GM12878 (cell line): ENCODE results near the gene NOVA1. TPM values are rescaled to one million over a fixed set of nuclear protein-coding genes. Genes with fewer than 3 reads are reported as not detected.

Experiments used
- ATAC-seq: fragments of 200-7000 bp; cut with Tn5 transposase; 3 replicates; pipeline ENCODE4 v1.9.1; 2020; ENCODE audit warnings: mild to moderate bottlenecking, moderate library complexity
- BruUV-seq: library from RNA; stranded (reverse); fragments of 400-500 nt; replicated peaks from 2 replicates; lab custom pipeline; 2021; lab: Mats Ljungman, UMichigan
- CTCF ChIA-PET: fragments of 300-600 bp; sonication (Branson Sonifier 250); formaldehyde crosslinking; extraction: SDS; loops from one replicate; lab custom pipeline; 2021; ENCODE audit warnings: inconsistent platforms; lab: Yijun Ruan, JAX
- POLR2A ChIA-PET: fragments of 350-600 bp; formaldehyde crosslinking; extraction: SDS; loops from one replicate; lab custom pipeline; 2021; ENCODE audit warnings: inconsistent platforms; lab: Charles Lee
- RAD21 ChIA-PET: fragments of 300-600 bp; sonication (Branson Sonifier 250); formaldehyde crosslinking; loops from one replicate; lab custom pipeline; 2023; ENCODE audit warnings: antibody characterized with exemption; ENCODE audit not compliant: unreplicated experiment; lab: Charles Lee
- SMC1A ChIA-PET: fragments of 300-600 bp; sonication (Branson Sonifier 250); formaldehyde crosslinking; loops from one replicate; lab custom pipeline; 2023; ENCODE audit not compliant: unreplicated experiment, uncharacterized antibody; lab: Charles Lee
- DNase-seq: peaks from one replicate; pipeline ENCODE4 v3.0.0-alpha.2; 2011; ENCODE audit warnings: low read depth, low spot score
- FAIRE-seq: peaks from 3 replicates; lab custom pipeline; 2011; peaks lifted over from hg19 to GRCh38; lab: Jason Lieb, UNC
- H2AFZ ChIP-seq: 2 replicates; pipeline ENCODE4 v1.6.0; 2011; ENCODE audit warnings: low read depth, low read length, control low read depth; ENCODE audit not compliant: control insufficient read depth
- H3K27ac ChIP-seq: 2 replicates; pipeline ENCODE4 v1.5.1; 2011; ENCODE audit warnings: control low read depth; ENCODE audit not compliant: control insufficient read depth, insufficient read depth
- H3K27me3 ChIP-seq, 2 experiments: replicated peaks in 1 of 2; 2 replicates each; pipeline versions ENCODE4 v1.6.0 to v1.6.1; 2011; ENCODE audit warnings: low read length in 1 of 2; ENCODE audit not compliant: control insufficient read depth in 2 of 2, insufficient read depth in 2 of 2
- H3K36me3 ChIP-seq, 2 experiments: 2 replicates each; pipeline ENCODE4 v1.5.1; 2011; ENCODE audit warnings: low read length in 1 of 2; ENCODE audit not compliant: control insufficient read depth in 2 of 2, insufficient read depth in 2 of 2
- H3K4me1 ChIP-seq: 2 replicates; pipeline ENCODE4 v1.6.1; 2011; ENCODE audit warnings: mild to moderate bottlenecking, low read length, moderate library complexity, mixed read lengths; ENCODE audit not compliant: control insufficient read depth, insufficient read depth
- H3K4me2 ChIP-seq: 2 replicates; pipeline ENCODE4 v1.6.0; 2011; ENCODE audit warnings: control low read depth; ENCODE audit not compliant: control insufficient read depth, insufficient read depth
- H3K4me3 ChIP-seq: fragments of 200-600 bp; sonication (generic); 2 replicates; pipeline ENCODE4 v1.5.1; 2016
- H3K79me2 ChIP-seq: 2 replicates; pipeline ENCODE4 v1.6.0; 2011; ENCODE audit warnings: low read length; ENCODE audit not compliant: control insufficient read depth, insufficient read depth
- H3K9ac ChIP-seq: 2 replicates; pipeline ENCODE4 v1.8.0; 2011; ENCODE audit warnings: low read length, control low read depth, mixed read lengths; ENCODE audit not compliant: control insufficient read depth, insufficient read depth
- H3K9me3 ChIP-seq: replicated peaks from 3 replicates; pipeline ENCODE4 v1.5.1; 2011; ENCODE audit warnings: mild to moderate bottlenecking, low read length; ENCODE audit not compliant: control insufficient read depth, insufficient read depth
- H4K20me1 ChIP-seq: 2 replicates; pipeline ENCODE4 v1.6.0; 2011; ENCODE audit not compliant: control insufficient read depth, insufficient read depth
- BCLAF1 ChIP-seq: fragments of 450-650 bp; IDR thresholded peaks from 2 replicates; pipeline ENCODE4 v1.6.1; 2017; ENCODE audit warnings: antibody characterized with exemption, mild to moderate bottlenecking, moderate library complexity
- CEBPB ChIP-seq, 2 experiments: fragments of 150-350 bp in 1 of 2; IDR thresholded peaks; 2 replicates each; pipeline ENCODE4 v1.6.1; 2012 to 2014; ENCODE audit warnings: low read depth in 2 of 2, low read length in 2 of 2, borderline replicate concordance in 1 of 2, inconsistent platforms in 1 of 2
- CEBPZ ChIP-seq: fragments of 150-350 bp; IDR thresholded peaks from 2 replicates; pipeline ENCODE4 v1.6.1; 2016; ENCODE audit warnings: low read depth, low read length
- HDAC6 ChIP-seq: fragments of 200-600 bp; sonication (generic); IDR thresholded peaks from one replicate; pipeline ENCODE4 v1.8.0; 2017; ENCODE audit warnings: antibody characterized with exemption; ENCODE audit not compliant: unreplicated experiment
- MEF2A ChIP-seq: IDR thresholded peaks from 2 replicates; pipeline ENCODE4 v1.6.1; 2011; ENCODE audit warnings: low read depth, mild to moderate bottlenecking, low read length, moderate library complexity; ENCODE audit not compliant: insufficient read depth
- NR2C2 ChIP-seq: IDR thresholded peaks from 2 replicates; pipeline ENCODE4 v1.6.1; 2011; ENCODE audit warnings: borderline replicate concordance, low read depth; ENCODE audit not compliant: control insufficient read depth, insufficient read length
- POU2F2 ChIP-seq: IDR thresholded peaks from 3 replicates; pipeline ENCODE4 v1.6.1; 2011; ENCODE audit warnings: low read depth, mild to moderate bottlenecking, low read length, borderline replicate concordance
- RAD21 ChIP-seq: IDR thresholded peaks from 2 replicates; pipeline ENCODE4 v1.6.1; 2011; ENCODE audit warnings: mild to moderate bottlenecking, low read depth, low read length, moderate library complexity; ENCODE audit not compliant: insufficient read depth
- TAF1 ChIP-seq: IDR thresholded peaks from 2 replicates; pipeline ENCODE4 v1.6.1; 2011; ENCODE audit warnings: mild to moderate bottlenecking, low read depth, low read length, borderline replicate concordance
- TCF12 ChIP-seq: IDR thresholded peaks from 2 replicates; pipeline ENCODE4 v1.6.1; 2011; ENCODE audit warnings: low read depth, mild to moderate bottlenecking, low read length
- ZNF24 ChIP-seq: fragments of 450-650 bp; IDR thresholded peaks from 2 replicates; pipeline ENCODE4 v1.6.1; 2017; ENCODE audit warnings: antibody characterized with exemption, mild to moderate bottlenecking
- WGBS: methylation state at CpG from one replicate; pipeline ENCODE4 v1.1.6; 2016; ENCODE audit warnings: low lambda C conversion rate; ENCODE audit not compliant: insufficient replicate concordance, insufficient coverage; ENCODE audit errors: missing lambda C conversion rate; 5-methylcytosine and 5-hydroxymethylcytosine counted together
- in situ Hi-C: fragments of 300-500 bp; cut with MboI; formaldehyde crosslinking; loops from 9 replicates; pipeline ENCODE4 v1.14.3; 2018; ENCODE audit warnings: mixed read lengths
- intact Hi-C: fragments of 100-400 bp; cut with micrococcal nuclease; formaldehyde crosslinking; loops from one replicate; pipeline ENCODE4 v1.14.2; 2022; ENCODE audit not compliant: unreplicated experiment
- polyA plus RNA-seq, 11 experiments: library from polyadenylated mRNA; depleted of rRNA in 4 of 11; unstranded in 6 of 11; stranded (reverse) in 5 of 11; fragments of >200 nt; fragmentation: Nextera tagmentation in 4 of 11; fragmentation: Illumina TruSeq in 1 of 11; extraction: Ambion mirVana in 4 of 11; extraction: Trizol in 1 of 11; gene quantifications; 1 replicate in 1 of 11; 2 replicates in 10 of 11; pipeline versions ENCODE4 v1.2.1 to v1.2.3, GENCODE V29; 2011 to 2016; ENCODE audit warnings: inconsistent platforms in 2 of 11, missing spikeins in 2 of 11, low read depth in 1 of 11
- total RNA-seq, 4 experiments: library from RNA; depleted of rRNA in 3 of 4; stranded (reverse); fragments of >200 nt in 3 of 4; fragmentation: Illumina TruSeq in 1 of 4; extraction: Trizol in 1 of 4; gene quantifications; 2 replicates each; pipeline versions ENCODE4 v1.2.1 to v1.2.3, GENCODE V29; 2013 to 2021

Gene NOVA1
- total and polyA plus RNA-seq, 10 of the 15 experiments (the other 5 are each of a cell fraction or from before 2014, with no cell fraction given): 0.05 to 0.41 TPM; not detected in 8

GRCh38 chr14:26463136-26463535 lies 134.7 kb downstream of the NOVA1 start:
- no peak overlapping the region for H3K4me2 ChIP-seq
- RAD21 ChIA-PET: no interaction called here
- H3K36me3 ChIP-seq: no peaks in the 10 kb centered on the region
- POLR2A ChIA-PET: no interaction called here
- BruUV-seq: no TSS peak
- SMC1A ChIA-PET: no interaction called here
- H3K27ac ChIP-seq: no peak overlapping the region
- H3K79me2 ChIP-seq: no peaks in the 10 kb centered on the region
- ATAC-seq (no peak), FAIRE-seq (no peak), DNase-seq (no peak)
- WGBS: 5% methylated on average over 2 of the region's 2 CpGs
- H2AFZ ChIP-seq: no peak overlapping the region
- H3K4me1 ChIP-seq: no peaks in the 10 kb centered on the region
- H4K20me1 ChIP-seq: no peaks in the 10 kb centered on the region
- CTCF ChIA-PET: no interaction called here
- TF ChIP-seq POU2F2 (no peak), TCF12 (no peak)
- intact Hi-C loops (no loop called here), in situ Hi-C loops (no loop called here)
- H3K4me3 ChIP-seq: no peak overlapping the region
- H3K9me3 ChIP-seq: no peaks in the 10 kb centered on the region
- no peak overlapping the region for H3K9ac ChIP-seq
- no peaks in the 10 kb centered on the region for H3K27me3 ChIP-seq

GRCh38 chr14:26454105-26454504 lies 143.7 kb downstream of the NOVA1 start:
- no peaks in the 10 kb centered on the region for H3K9me3 ChIP-seq
- no peaks in the 10 kb centered on the region for H3K27me3 ChIP-seq
- H2AFZ ChIP-seq: no peak overlapping the region
- no TSS peak for BruUV-seq
- no peaks in the 10 kb centered on the region for H4K20me1 ChIP-seq
- no peak overlapping the region for H3K27ac ChIP-seq
- no peaks in the 10 kb centered on the region for H3K36me3 ChIP-seq
- H3K4me1 ChIP-seq: no peaks in the 10 kb centered on the region
- H3K4me2 ChIP-seq: no peak overlapping the region
- no peak for FAIRE-seq
- H3K79me2 ChIP-seq: no peaks in the 10 kb centered on the region
- WGBS: 30% methylated on average over 3 of the region's 3 CpGs
- in situ Hi-C loops (no loop called here), intact Hi-C loops (no loop called here)
- CTCF ChIA-PET: no interaction called here
- POLR2A ChIA-PET: no interaction called here
- SMC1A ChIA-PET: no interaction called here
- no peak overlapping the region for H3K4me3 ChIP-seq
- no peak overlapping the region for H3K9ac ChIP-seq
- DNase-seq: no peak
- RAD21 ChIA-PET: no interaction called here
- ATAC-seq: no peak
- TF ChIP-seq CEBPZ (no peak), MEF2A (no peak), CEBPB (IDR thresholded peaks at IDR 0.05; ENCODE audit: borderline replicate concordance in 1 of 2, low read depth in 2 of 2, low read length in 2 of 2) (no peak), HDAC6 (no peak), ZNF24 (no peak), RAD21 (no peak), NR2C2 (no peak), POU2F2 (no peak), TAF1 (no peak), BCLAF1 (no peak)
